Renal cortex interstitium (tissue), 11 donors: ENCODE data around the gene CELF4. TPM values are rescaled to one million over a fixed set of nuclear protein-coding genes. Genes with fewer than 3 reads are reported as not detected.

ENCODE experiments used
- DNase-seq, 11 donors: peaks; one replicate each; pipeline ENCODE4 v3.0.0-alpha.2; 2013; ENCODE audit warnings: low read depth in 9 of 11, low spot score in 4 of 11; ENCODE audit errors: extremely low read depth in 1 of 11
- polyA plus RNA-seq, 3 donors: library from polyadenylated mRNA; unstranded; fragments of 120-200 nt; gene quantifications; one replicate each; pipeline ENCODE4 v1.2.1, GENCODE V29; 2013; ENCODE audit not compliant: insufficient read length in 3 of 3

Gene CELF4
- polyA plus RNA-seq, 3 donors = 2.0 to 4.5 (median 2.2) TPM

GRCh38 chr18:37578182-37578678 lies 12.6 kb upstream of the CELF4 start:
- no peak for DNase-seq

GRCh38 chr18:37577051-37577611 lies 11.5 kb upstream of the CELF4 start:
- no peak for DNase-seq

DNA sequence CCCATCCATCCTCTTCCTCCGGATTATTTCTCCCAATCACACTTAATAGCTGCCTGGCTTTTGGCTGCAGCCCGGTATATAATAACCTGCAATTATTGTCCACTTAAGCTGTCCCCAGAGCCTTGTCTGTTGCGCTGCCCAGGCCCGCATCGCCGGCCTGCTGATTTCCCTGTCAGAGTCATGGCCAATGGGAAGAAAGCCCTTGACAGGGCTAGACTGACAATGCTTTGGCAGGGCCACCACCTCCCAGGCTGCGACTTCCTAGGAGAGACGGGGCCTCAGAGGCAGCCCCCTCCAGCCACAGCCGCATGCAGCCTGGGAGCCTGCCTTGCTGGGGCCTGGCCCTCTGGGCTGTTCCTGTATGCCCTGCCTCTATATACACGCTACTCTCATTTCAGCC lies 10.0 kb upstream of the CELF4 start:
- no peak for DNase-seq

GRCh38 chr18:37574113-37574512 lies 8.5 kb upstream of the CELF4 start:
- no peak for DNase-seq

DNA sequence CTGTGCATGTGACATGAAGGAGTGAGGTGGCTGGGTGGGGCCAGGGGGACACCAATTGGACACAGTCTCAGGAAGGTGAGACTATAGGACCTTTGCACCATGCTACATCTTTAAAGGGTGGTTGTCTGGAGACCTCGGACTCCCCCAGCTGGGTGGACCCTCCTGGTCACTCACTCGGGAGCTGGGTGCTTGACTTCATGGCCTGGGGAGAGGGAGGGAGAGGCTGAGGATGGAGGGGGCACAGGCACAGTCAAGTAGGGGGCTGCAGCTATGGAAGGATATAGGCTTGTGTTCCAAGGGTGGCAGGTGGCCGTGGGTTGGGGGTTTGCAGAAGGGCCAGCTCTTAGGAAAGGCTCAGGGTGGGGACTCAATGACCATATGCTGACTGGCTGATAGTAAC lies 7.1 kb upstream of the CELF4 start:
- no peak for DNase-seq

GRCh38 chr18:37571266-37571665 lies 5.7 kb upstream of the CELF4 start:
- DNase-seq = no peak

GRCh38 chr18:37570336-37570930 lies 4.8 kb upstream of the CELF4 start:
- no peak for DNase-seq

DNA sequence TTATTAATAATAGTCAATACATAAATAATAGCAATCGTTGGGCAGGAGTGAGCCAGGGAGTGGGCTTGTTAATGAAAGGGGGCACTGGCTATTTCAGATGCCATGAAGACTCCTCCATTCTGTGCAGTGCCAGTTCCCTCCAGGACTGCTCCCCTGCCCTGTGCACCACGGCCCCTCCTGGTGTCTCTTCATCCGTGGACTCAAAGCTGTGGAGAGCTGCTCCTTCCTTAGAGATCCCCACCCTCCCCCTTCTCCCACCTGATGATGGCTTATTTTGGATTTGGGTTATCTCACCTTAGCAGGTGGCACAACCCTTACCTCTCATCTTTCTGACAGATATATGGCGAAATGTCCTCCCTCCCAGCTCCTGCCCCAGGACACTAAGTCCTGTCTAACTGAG lies 3.1 kb upstream of the CELF4 start:
- DNase-seq = no peak

- DNase-seq = no peak
These were observed 2.4 kb upstream of the CELF4 start for GRCh38 chr18:37567994-37568359.

- no peak for DNase-seq
These were observed 1.7 kb upstream of the CELF4 start for GRCh38 chr18:37567061-37567993.

DNA sequence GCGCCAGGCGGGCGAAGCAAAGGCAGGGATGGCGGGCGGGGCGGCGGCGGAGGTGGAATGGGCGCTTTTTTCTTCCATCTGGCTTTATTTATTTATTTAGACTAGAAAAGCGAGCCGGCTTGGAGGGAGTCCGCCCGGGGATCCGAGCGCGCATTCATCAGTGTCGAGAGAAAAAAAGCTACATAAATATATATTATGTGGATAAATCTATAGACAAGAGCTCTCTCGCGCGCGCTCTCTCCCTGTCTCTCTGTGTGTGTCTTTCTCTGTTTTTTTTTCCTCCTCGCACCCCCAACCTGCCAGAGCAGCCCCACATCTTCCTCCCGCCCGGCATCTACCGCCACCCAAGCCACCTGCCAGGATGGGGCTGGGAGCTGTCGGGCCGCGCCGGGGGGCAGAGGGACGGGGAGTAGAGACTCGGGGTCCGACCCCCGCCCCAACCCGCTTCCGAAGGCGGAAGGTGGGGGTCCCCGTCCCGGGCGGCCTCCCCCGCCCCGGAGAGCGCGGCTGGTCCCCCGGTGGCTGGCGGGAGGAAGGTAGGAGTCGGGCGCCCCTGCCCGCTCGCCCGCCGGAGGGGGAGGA lies 972 bp upstream of the CELF4 start:
- no peak for DNase-seq

GRCh38 chr18:37565977-37566478 lies 430 bp upstream of the CELF4 start:
- DNase-seq = peak in 3 of 11 donors; percentile 53 to 67 (median 62)

- DNase-seq = peak; percentile 54 to 86 (median 78)
These were observed 892 bp downstream of the CELF4 start for GRCh38 chr18:37564711-37565100.

- no peak for DNase-seq
These were observed 1.6 kb downstream of the CELF4 start for GRCh38 chr18:37563931-37564392.

DNA sequence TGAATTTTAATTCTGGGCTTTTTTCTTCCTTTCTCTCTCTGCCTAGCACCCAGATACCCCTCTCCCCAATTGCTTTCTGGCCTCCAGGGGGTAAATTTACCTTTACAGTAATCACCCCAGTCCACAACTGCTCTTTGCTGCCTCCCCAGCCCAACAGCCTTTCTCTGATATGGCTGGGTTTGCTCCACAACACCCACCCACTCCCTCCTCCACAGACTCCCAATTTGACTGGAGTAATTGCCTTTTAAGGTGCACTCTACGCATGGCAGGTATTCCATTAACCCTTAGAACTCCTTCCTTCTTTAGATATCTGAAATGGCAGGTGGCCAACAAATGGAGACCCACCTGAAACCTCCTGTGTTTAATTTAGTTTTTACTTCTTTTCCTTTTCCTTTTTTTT lies 3.6 kb downstream of the CELF4 start:
- DNase-seq = no peak

DNA sequence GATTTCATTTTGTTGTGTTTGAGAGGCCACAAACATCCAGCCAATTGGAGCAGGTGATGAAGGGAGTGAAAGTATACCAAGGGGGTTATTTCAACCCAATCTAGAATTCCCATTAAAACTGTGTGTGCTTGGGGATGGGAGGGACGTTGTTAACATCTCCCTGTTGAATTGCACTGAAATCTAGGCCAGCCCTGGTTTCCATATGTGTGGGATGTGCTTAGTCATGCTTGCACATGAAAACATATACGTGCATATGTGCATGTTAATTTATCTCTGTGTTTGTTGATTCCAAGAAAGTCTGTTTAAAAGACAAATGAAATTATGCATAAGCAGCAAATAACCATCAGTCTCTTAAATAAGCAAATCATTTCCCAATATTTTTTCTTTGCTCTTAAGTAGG lies 5.6 kb downstream of the CELF4 start:
- DNase-seq = no peak

GRCh38 chr18:37559194-37559593 lies 6.4 kb downstream of the CELF4 start:
- no peak for DNase-seq

- DNase-seq = no peak
These were observed 11.2 kb downstream of the CELF4 start for GRCh38 chr18:37554399-37554787.

- no peak for DNase-seq
These were observed 11.8 kb downstream of the CELF4 start for GRCh38 chr18:37553633-37554398.
